AG04450 (cell line): ENCODE results near the gene GPRIN3. TPM values are rescaled to one million over a fixed set of nuclear protein-coding genes. Genes with fewer than 3 reads are reported as not detected.

Source experiments
- CTCF ChIA-PET: fragments of 300-600, 350-600 bp; formaldehyde crosslinking; extraction: SDS; loops from one replicate; lab custom pipeline; 2022; ENCODE audit warnings: antibody characterized with exemption, inconsistent platforms; lab: Charles Lee
- POLR2A ChIA-PET: fragments of 350-600 bp; formaldehyde crosslinking; extraction: SDS; loops from one replicate; lab custom pipeline; 2021; ENCODE audit warnings: antibody characterized with exemption, inconsistent platforms; lab: Yijun Ruan, JAX
- DNase-seq: peaks from one replicate; pipeline ENCODE4 v3.0.0-alpha.2; 2011; ENCODE audit warnings: low read depth, low spot score
- H3K27ac ChIP-seq: one replicate; pipeline ENCODE4 v1.5.1; 2012; ENCODE audit warnings: low read depth, low read length, control low read depth
- H3K27me3 ChIP-seq: one replicate; pipeline ENCODE4 v1.6.0; 2012; ENCODE audit warnings: low read length; ENCODE audit not compliant: control insufficient read depth, insufficient read depth
- H3K4me3 ChIP-seq: 2 replicates; pipeline ENCODE4 v1.5.1; 2011; ENCODE audit warnings: mild to moderate bottlenecking, low read depth, low read length, control low read depth
- H3K9me3 ChIP-seq: 2 replicates; pipeline ENCODE4 v1.5.1; 2012; ENCODE audit warnings: low read length; ENCODE audit not compliant: control insufficient read depth, insufficient read depth
- polyA plus RNA-seq: library from polyadenylated mRNA; depleted of rRNA; stranded (reverse); fragments of >200 nt; gene quantifications from 2 replicates; pipeline ENCODE4 v1.2.3, GENCODE V29; 2011
- TF ChIP-seq, protein P1 (sequence below): IDR thresholded peaks from 2 replicates; pipeline ENCODE4 v1.5.1; 2011; ENCODE audit warnings: low read depth, low read length, control low read depth, inconsistent platforms

The GPRIN3 gene
- polyA plus RNA-seq, 1 experiment = 0.01 TPM

DNA sequence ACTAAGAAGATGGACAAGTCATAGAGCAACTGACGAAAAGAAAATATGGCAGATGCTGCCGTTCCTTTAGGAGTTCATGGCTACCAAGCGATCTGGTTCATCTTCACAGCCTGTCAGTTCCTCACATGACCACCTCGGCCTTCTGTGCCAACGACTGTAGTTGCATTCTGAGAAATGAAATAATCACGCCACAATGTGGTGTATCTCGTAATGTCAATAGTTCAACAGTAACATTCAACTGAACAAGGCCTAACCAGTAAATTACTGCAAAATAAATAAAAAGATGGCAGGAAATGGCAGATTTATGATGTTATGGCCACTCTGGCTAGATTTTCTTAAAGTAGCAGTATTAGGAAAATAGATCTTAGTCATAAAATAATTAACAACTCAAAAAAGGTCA lies 4.4 kb downstream of the GPRIN3 start:
- Histone ChIP-seq H3K27me3 (peaks cover 13% of the 10 kb centered on the region), H3K9me3 (no peaks in the 10 kb centered on the region; the same call in 1 of the 2 replicates), H3K27ac (no peak overlapping the region), H3K4me3 (no peak overlapping the region)
- POLR2A ChIA-PET = no interaction called here
- CTCF ChIA-PET = no interaction called here
- TF ChIP-seq, protein P1, sequence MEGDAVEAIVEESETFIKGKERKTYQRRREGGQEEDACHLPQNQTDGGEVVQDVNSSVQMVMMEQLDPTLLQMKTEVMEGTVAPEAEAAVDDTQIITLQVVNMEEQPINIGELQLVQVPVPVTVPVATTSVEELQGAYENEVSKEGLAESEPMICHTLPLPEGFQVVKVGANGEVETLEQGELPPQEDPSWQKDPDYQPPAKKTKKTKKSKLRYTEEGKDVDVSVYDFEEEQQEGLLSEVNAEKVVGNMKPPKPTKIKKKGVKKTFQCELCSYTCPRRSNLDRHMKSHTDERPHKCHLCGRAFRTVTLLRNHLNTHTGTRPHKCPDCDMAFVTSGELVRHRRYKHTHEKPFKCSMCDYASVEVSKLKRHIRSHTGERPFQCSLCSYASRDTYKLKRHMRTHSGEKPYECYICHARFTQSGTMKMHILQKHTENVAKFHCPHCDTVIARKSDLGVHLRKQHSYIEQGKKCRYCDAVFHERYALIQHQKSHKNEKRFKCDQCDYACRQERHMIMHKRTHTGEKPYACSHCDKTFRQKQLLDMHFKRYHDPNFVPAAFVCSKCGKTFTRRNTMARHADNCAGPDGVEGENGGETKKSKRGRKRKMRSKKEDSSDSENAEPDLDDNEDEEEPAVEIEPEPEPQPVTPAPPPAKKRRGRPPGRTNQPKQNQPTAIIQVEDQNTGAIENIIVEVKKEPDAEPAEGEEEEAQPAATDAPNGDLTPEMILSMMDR = no peak
- DNase-seq = no peak

DNA sequence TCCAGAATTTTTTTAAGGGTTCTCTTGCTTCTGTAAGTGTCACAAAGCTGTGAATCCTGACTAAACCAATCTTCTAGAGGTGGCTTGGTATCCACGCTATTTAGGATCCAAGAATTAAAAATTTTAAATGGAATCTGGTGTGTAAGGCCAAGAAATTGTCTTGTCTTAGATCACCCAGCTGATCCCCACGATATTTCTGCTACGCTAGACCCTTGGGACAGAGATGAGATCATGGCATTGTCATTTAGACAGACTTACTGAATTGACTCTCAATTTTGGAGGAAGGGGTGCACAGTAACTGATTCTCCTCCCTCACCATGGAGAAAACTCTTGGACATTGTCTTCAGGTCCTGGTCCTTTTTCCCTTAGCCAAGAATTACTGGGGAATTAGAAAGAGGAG lies 5.7 kb downstream of the GPRIN3 start:
- Histone ChIP-seq H3K27me3 (peaks cover 8% of the 10 kb centered on the region), H3K4me3 (no peak overlapping the region), H3K9me3 (no peaks in the 10 kb centered on the region), H3K27ac (no peak overlapping the region)
- POLR2A ChIA-PET = no interaction called here
- no peak for DNase-seq
- CTCF ChIA-PET = no interaction called here
- TF ChIP-seq, protein P1 = no peak

DNA sequence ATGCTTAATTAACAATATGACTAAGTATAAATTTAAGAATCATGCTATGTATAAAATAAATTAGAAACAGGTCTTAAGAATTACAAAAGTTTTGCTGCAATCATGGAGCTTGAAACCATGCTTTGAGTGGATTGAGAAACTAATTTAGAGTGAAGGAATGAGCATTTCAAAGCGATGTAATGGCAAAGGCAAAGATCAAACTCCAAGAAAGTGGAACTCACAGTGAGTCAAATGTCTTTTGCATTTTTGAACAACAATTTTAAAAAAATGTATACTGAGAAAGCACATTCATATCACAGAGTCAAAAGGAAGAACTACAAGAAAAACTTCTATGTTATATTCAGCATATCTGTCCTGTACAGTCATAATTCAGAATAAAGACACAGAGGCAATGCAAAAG lies 6.6 kb downstream of the GPRIN3 start:
- no peak for DNase-seq
- no peak overlapping the region for H3K27ac ChIP-seq
- no peaks in the 10 kb centered on the region for H3K9me3 ChIP-seq
- TF ChIP-seq, protein P1 = no peak
- ChIA-PET CTCF (no interaction called here), POLR2A (no interaction called here)
- no peak overlapping the region for H3K4me3 ChIP-seq
- peaks cover 2% of the 10 kb centered on the region for H3K27me3 ChIP-seq

DNA sequence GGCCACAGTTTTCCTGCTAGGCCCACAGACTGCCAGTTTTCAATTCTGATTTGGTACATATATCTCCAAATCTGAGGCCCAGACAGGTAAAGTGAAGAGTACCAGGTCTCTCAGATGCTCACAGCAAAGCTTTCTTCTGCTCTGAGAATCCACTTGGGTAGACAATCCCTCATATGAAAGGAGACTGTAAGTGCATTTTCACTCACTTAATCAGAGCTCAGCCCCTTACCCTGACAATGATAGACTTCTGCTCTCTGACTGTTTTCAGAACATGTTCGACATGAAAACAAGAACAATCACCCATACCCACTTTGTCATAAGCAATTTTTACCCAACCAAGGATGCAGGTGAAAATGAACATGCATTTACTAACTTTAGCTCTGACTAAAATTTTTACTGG lies 7.1 kb downstream of the GPRIN3 start:
- CTCF ChIA-PET = no interaction called here
- TF ChIP-seq, protein P1 = no peak
- POLR2A ChIA-PET = no interaction called here

DNA sequence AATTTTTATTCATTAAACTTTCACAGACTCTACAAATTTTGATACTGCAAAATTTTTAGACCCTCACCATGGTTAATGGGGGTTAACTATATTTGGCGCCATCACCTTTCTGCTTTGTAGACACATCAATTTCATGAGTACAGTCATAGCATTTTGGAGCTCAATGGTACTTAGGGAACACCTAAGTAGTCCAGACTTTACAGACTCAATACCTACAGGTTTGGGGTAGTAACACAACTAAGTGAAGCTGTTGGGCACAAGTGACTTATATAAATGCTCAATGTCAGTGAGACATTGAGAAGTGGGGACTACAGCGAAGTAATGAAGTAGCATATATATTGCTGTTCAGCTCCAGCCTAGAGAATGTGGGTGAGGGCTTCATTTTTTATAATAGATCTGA lies 7.5 kb downstream of the GPRIN3 start:
- ChIA-PET CTCF (no interaction called here), POLR2A (no interaction called here)
- H3K4me3 ChIP-seq = no peak overlapping the region
- no peak overlapping the region for H3K27ac ChIP-seq
- no peak for DNase-seq
- TF ChIP-seq, protein P1 = no peak
- no peaks in the 10 kb centered on the region for H3K9me3 ChIP-seq
- H3K27me3 ChIP-seq = peaks cover 2% of the 10 kb centered on the region

More for the DNA sequence above, 7.1 kb downstream of the GPRIN3 start:
- Histone ChIP-seq H3K4me3 (no peak overlapping the region), H3K27me3 (peaks cover 2% of the 10 kb centered on the region), H3K9me3 (no peaks in the 10 kb centered on the region), H3K27ac (no peak overlapping the region)
- no peak for DNase-seq
